Lower lobe of right lung (tissue), 2 donors: Measurements from ENCODE around the gene MEGF9. TPM values are rescaled to one million over a fixed set of nuclear protein-coding genes. Genes with fewer than 3 reads are reported as not detected.

Experiments used
- ATAC-seq, 2 donors: fragments of 200-7000 bp; cut with Tn5 transposase; one replicate each; pipeline ENCODE4 v1.9.1; 2020 to 2022; ENCODE audit warnings: mild to moderate bottlenecking in 2 of 2, moderate library complexity in 2 of 2
- DNase-seq: peaks from one replicate; pipeline ENCODE4 v3.0.0-alpha.2; 2020
- H3K27ac ChIP-seq: fragments of 200-600 bp; one replicate; pipeline ENCODE4 v1.8.0; 2022
- H3K27me3 ChIP-seq: fragments of 200-600 bp; one replicate; pipeline ENCODE4 v1.8.0; 2022; ENCODE audit warnings: low read depth
- H3K36me3 ChIP-seq: fragments of 200-600 bp; one replicate; pipeline ENCODE4 v1.8.0; 2022; ENCODE audit warnings: mild to moderate bottlenecking
- H3K4me1 ChIP-seq: fragments of 200-600 bp; one replicate; pipeline ENCODE4 v1.8.0; 2022
- H3K4me3 ChIP-seq: fragments of 200-600 bp; one replicate; pipeline ENCODE4 v1.8.0; 2022; ENCODE audit warnings: mild to moderate bottlenecking
- H3K9me3 ChIP-seq: fragments of 200-600 bp; one replicate; pipeline ENCODE4 v1.8.0; 2022
- intact Hi-C: fragments of 100-400 bp; cut with DNase I; formaldehyde crosslinking; loops from one replicate; pipeline ENCODE4 v1.11.0; 2022
- total RNA-seq: library from RNA; stranded (reverse); fragmentation: NEBNext Ultra II Directional; extraction: Animal tissue kit (Norgen Biotek cat#: 25700); gene quantifications from one replicate; pipeline ENCODE4 v1.2.1, GENCODE V29; 2021
- TF ChIP-seq, protein P1 (sequence below): fragments of 200-600 bp; IDR thresholded peaks from one replicate; pipeline ENCODE4 v1.8.0; 2022; ENCODE audit warnings: antibody characterized with exemption, mild to moderate bottlenecking
- donor health status: DM: no; HTN: yes; CAD: no; lungs with severe emphysema.

Gene MEGF9
- total RNA-seq, 1 donor from 2014 or later: 71.1 TPM

DNA sequence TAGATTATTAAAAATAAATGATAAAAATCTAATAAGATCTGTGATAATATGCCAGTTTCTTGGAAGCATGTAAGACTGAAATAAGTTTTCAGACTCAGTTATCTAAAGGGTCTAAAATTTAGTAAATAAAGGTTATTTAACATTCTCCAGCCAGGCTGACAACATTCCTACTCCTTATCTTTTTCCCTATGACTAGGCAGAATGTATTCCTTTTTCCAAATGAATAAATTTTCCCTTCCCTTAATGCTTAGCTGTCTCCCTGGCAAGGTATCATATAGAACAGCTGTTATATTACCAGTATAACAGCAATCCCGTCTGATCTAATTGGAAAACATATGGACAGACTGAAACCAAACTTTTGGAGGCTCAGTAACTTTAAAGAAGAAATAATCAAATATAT is 13.0 kb downstream of the MEGF9 start:
- H3K36me3 ChIP-seq: no peaks in the 10 kb centered on the region
- DNase-seq (no peak), ATAC-seq (no peak)
- H3K4me3 ChIP-seq: no peak overlapping the region
- TF ChIP-seq, protein P1, sequence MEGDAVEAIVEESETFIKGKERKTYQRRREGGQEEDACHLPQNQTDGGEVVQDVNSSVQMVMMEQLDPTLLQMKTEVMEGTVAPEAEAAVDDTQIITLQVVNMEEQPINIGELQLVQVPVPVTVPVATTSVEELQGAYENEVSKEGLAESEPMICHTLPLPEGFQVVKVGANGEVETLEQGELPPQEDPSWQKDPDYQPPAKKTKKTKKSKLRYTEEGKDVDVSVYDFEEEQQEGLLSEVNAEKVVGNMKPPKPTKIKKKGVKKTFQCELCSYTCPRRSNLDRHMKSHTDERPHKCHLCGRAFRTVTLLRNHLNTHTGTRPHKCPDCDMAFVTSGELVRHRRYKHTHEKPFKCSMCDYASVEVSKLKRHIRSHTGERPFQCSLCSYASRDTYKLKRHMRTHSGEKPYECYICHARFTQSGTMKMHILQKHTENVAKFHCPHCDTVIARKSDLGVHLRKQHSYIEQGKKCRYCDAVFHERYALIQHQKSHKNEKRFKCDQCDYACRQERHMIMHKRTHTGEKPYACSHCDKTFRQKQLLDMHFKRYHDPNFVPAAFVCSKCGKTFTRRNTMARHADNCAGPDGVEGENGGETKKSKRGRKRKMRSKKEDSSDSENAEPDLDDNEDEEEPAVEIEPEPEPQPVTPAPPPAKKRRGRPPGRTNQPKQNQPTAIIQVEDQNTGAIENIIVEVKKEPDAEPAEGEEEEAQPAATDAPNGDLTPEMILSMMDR: no peak
- no peaks in the 10 kb centered on the region for H3K27me3 ChIP-seq
- H3K4me1 ChIP-seq: peaks cover 12% of the 10 kb centered on the region
- no peaks in the 10 kb centered on the region for H3K9me3 ChIP-seq
- intact Hi-C loops: no loop called here
- no peak overlapping the region for H3K27ac ChIP-seq

DNA sequence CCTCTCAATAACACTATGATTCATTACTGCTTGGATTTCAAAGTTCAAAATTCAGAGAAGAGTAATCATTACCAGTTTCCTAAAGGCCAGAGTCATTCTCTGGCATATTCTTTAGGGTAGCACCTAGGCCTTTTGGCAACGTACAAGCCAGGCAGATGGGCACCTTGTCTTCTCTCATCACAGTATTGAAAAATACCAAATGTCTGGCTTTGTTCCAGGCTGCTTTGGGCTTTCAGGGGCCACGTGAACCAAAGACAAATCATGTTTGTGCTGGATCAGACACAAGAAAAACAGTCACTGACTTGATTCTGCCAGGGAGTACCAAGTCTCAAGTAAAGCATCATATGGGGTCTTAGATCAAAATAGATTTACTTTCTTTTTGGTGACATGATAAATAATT is 15.5 kb downstream of the MEGF9 start:
- H3K4me1 ChIP-seq: peaks cover 27% of the 10 kb centered on the region
- intact Hi-C loops: no loop called here
- no peak overlapping the region for H3K27ac ChIP-seq
- TF ChIP-seq, protein P1: no peak
- ATAC-seq (no peak), DNase-seq (no peak)
- no peaks in the 10 kb centered on the region for H3K36me3 ChIP-seq
- H3K27me3 ChIP-seq: no peaks in the 10 kb centered on the region
- H3K4me3 ChIP-seq: no peak overlapping the region
- no peaks in the 10 kb centered on the region for H3K9me3 ChIP-seq

DNA sequence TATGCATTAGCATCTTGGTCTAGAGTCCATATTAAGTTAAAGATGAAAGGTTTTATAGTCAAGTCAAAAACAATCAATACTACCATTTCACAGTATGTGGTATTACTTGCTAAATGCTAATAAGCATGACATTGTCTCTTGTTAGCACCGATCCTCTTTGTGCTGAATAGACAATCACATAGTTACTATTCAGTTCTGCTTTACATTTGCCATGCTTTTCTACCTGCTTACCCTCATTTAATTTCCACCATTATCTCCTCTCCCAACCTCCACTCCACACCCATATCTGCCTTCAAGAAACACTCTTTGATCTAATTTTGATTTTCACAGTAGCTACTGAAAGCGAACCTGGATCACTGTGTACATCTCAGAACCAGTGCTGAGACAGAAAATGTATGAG is 16.8 kb downstream of the MEGF9 start:
- H3K4me3 ChIP-seq: no peak overlapping the region
- no peaks in the 10 kb centered on the region for H3K27me3 ChIP-seq
- ATAC-seq: no peak
- H3K4me1 ChIP-seq: peaks cover 40% of the 10 kb centered on the region
- TF ChIP-seq, protein P1: no peak
- no peak overlapping the region for H3K27ac ChIP-seq
- H3K36me3 ChIP-seq: no peaks in the 10 kb centered on the region
- intact Hi-C loops: no loop called here
- no peak for DNase-seq
- no peaks in the 10 kb centered on the region for H3K9me3 ChIP-seq

DNA sequence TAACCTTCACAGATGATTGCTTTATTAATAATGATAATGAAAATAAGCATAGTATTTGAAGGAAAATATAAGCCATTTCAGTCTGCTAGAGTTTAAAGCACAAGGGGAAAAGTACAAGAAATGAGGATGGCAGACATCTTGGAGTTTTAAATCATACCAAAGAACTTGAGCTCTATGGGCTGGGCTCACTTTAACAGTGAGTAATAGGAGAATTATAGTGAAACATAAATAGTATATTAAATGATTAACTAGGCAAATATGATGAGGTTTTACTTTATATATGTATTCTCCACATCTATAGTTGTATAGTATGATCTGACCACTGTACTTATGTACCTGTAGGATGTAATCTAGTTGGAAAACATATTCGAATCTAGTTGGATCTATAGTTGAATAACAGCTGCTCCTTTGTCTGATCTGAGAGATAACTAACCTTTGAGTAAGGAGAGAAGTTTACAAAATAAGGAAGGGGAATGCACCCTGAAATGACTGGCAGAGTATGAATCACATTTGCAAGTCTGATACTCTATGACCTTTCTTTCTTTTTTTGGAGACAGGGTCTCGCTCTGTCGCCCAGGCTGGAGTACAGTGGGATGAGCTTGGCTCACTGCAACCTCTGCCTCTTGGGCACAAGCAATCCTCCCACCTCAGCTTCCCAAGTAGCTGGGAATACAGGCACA is 17.6 kb downstream of the MEGF9 start:
- ATAC-seq (no peak), DNase-seq (no peak)
- Histone ChIP-seq H3K4me3 (no peak overlapping the region), H3K27ac (no peak overlapping the region), H3K36me3 (no peaks in the 10 kb centered on the region), H3K4me1 (peaks cover 46% of the 10 kb centered on the region), H3K27me3 (no peaks in the 10 kb centered on the region), H3K9me3 (no peaks in the 10 kb centered on the region)
- TF ChIP-seq, protein P1: no peak
- intact Hi-C loops: no loop called here

DNA sequence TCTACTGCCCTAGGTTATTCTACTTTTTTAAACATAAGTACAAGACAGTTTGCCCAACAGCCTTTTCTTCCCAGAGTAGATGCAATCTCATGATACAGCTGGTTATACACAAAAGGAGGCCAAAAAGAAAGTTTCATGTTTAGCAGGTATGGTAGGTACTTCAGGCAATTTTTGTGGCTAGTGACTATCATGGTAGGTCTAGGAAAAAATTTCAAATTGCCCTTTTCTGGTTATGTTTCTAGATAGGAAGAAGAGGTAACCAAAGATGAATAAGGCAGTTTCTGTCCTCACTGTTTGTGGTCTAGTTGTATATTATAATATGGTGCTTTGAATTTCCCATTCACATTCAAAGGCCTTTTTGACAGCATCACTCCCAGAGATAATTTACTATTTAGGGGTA is 19.7 kb downstream of the MEGF9 start:
- ATAC-seq (no peak), DNase-seq (no peak)
- TF ChIP-seq, protein P1: no peak
- Histone ChIP-seq H3K36me3 (no peaks in the 10 kb centered on the region), H3K27ac (no peak overlapping the region), H3K4me3 (no peak overlapping the region), H3K4me1 (peaks cover 46% of the 10 kb centered on the region), H3K9me3 (no peaks in the 10 kb centered on the region), H3K27me3 (no peaks in the 10 kb centered on the region)
- intact Hi-C loops: no loop called here
